GM19395 (cell line): ENCODE results near the gene PRR23E.

Experiments
- ATAC-seq: cut with Tn5 transposase; IDR thresholded peaks from one replicate; pipeline ENCODE4 v1.9.1; 2021; ENCODE audit warnings: mild to moderate bottlenecking, moderate library complexity; ENCODE audit not compliant: unreplicated experiment

PRR23E gene

GRCh38 chr3:127192576-127193232 lies at the start of gene PRR23E:
Gene PRR23E, plus strand, starts transcription at chr3:127193131. Its CDS starts 3,555 bp downstream, at chr3:127196686.
- ATAC-seq: no peak

- ATAC-seq: no peak
These were observed 49.8 kb upstream of the PRR23E start for GRCh38 chr3:127143172-127143571.

GRCh38 chr3:127144631-127145030 lies 48.3 kb upstream of the PRR23E start:
- ATAC-seq: no peak

- no peak for ATAC-seq
These were observed 47.7 kb upstream of the PRR23E start for GRCh38 chr3:127145266-127145665.

- no peak for ATAC-seq
These were observed 45.5 kb upstream of the PRR23E start for GRCh38 chr3:127147291-127147885.

- ATAC-seq: no peak
These were observed 43.2 kb upstream of the PRR23E start for GRCh38 chr3:127149621-127150310.

GRCh38 chr3:127150513-127151250 lies 42.2 kb upstream of the PRR23E start:
- no peak for ATAC-seq

- ATAC-seq: no peak
These were observed 41.7 kb upstream of the PRR23E start for GRCh38 chr3:127151251-127151564.

- no peak for ATAC-seq
These were observed 40.8 kb upstream of the PRR23E start for GRCh38 chr3:127151992-127152650.

- no peak for ATAC-seq
These were observed 40.0 kb upstream of the PRR23E start for GRCh38 chr3:127152684-127153505.

GRCh38 chr3:127153506-127153815 lies 39.5 kb upstream of the PRR23E start:
- no peak for ATAC-seq

GRCh38 chr3:127156338-127157050 lies 36.4 kb upstream of the PRR23E start:
- no peak for ATAC-seq

GRCh38 chr3:127157171-127157828 lies 35.6 kb upstream of the PRR23E start:
- ATAC-seq: no peak

GRCh38 chr3:127158614-127159229 lies 34.2 kb upstream of the PRR23E start:
- ATAC-seq: no peak

- no peak for ATAC-seq
These were observed 33.4 kb upstream of the PRR23E start for GRCh38 chr3:127159543-127159942.

- no peak for ATAC-seq
These were observed 31.7 kb upstream of the PRR23E start for GRCh38 chr3:127161236-127161635.

- ATAC-seq: no peak
These were observed 30.9 kb upstream of the PRR23E start for GRCh38 chr3:127161973-127162579.

- no peak for ATAC-seq
These were observed 29.8 kb upstream of the PRR23E start for GRCh38 chr3:127162947-127163645.
